ENCODE results near the gene CAMTA1.

DNA sequence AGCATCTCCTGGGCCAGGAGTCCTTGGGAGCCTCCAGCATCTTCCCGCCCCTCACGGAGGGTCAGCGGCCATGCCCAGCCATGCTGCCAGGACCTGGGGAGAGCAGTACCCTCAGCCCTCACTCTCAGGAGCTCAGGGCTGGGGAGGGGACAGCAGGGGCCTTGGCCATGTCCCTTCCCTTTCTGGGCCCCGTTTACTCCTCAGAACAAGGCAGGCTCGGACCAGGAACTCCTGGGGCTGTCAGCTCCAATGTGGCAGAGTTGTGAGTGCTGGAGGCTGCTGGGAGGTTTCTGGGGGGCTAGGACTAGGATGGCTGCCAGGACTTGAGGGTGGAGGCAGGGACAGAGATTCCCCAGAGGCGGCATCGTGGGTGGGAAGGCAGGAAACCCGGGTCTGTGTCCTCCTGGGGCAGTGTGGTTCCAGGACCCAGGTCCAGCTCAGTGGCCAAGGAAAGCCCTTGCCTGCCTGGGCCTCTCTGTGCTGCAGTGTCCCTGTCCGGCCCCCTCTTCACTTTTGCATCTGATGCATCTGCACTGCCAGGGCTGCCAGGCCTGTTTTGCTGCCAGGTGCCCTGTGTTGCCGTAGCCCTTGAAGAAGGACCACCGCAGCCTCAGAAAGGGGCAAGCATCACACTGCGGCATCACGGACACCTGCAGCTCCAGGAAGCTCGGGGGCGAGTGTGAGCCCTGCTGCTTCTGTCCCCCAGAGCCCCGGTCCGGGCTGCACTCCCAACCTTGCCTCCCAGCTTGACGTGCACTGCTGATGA, 223.9 kb downstream of the CAMTA1 start:
- TF ChIP-seq, protein P1, sequence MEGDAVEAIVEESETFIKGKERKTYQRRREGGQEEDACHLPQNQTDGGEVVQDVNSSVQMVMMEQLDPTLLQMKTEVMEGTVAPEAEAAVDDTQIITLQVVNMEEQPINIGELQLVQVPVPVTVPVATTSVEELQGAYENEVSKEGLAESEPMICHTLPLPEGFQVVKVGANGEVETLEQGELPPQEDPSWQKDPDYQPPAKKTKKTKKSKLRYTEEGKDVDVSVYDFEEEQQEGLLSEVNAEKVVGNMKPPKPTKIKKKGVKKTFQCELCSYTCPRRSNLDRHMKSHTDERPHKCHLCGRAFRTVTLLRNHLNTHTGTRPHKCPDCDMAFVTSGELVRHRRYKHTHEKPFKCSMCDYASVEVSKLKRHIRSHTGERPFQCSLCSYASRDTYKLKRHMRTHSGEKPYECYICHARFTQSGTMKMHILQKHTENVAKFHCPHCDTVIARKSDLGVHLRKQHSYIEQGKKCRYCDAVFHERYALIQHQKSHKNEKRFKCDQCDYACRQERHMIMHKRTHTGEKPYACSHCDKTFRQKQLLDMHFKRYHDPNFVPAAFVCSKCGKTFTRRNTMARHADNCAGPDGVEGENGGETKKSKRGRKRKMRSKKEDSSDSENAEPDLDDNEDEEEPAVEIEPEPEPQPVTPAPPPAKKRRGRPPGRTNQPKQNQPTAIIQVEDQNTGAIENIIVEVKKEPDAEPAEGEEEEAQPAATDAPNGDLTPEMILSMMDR (IDR thresholded peaks at IDR 0.05 in 2 of 3, conservative IDR thresholded peaks at IDR 0.05 in 1 of 3; ENCODE audit: borderline replicate concordance in 1 of 3, insufficient read depth in 1 of 3, low read depth in 2 of 3, low read length in 2 of 3) = no peak
- TF ChIP-seq, protein P2, sequence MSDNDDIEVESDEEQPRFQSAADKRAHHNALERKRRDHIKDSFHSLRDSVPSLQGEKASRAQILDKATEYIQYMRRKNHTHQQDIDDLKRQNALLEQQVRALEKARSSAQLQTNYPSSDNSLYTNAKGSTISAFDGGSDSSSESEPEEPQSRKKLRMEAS (IDR thresholded peaks at IDR 0.05) = no peak
- TF ChIP-seq EGR1 (IDR thresholded peaks at IDR 0.05; ENCODE audit: low read depth) = no peak
- no peak for TF ChIP-seq POLR2A (IDR thresholded peaks at IDR 0.05; ENCODE audit: borderline replicate concordance, extremely low read depth, insufficient read depth, insufficient read length)
- TF ChIP-seq ZNF274 (IDR thresholded peaks at IDR 0.05; ENCODE audit: low read depth, low read length) = no peak
- no peak for TF ChIP-seq EZH2 (IDR thresholded peaks at IDR 0.05)
- TF ChIP-seq, protein P3, sequence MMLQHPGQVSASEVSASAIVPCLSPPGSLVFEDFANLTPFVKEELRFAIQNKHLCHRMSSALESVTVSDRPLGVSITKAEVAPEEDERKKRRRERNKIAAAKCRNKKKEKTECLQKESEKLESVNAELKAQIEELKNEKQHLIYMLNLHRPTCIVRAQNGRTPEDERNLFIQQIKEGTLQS (IDR thresholded peaks at IDR 0.05) = no peak
- no peak for TF ChIP-seq YY1 (IDR thresholded peaks at IDR 0.05; ENCODE audit: extremely low read depth, insufficient replicate concordance, low read depth, low read length)
- no peak for TF ChIP-seq POLR2AphosphoS5 (IDR thresholded peaks at IDR 0.05; ENCODE audit: low read depth, low read length)
- TF ChIP-seq EZH2phosphoT487 (IDR thresholded peaks at IDR 0.05; ENCODE audit: borderline replicate concordance) = no peak
- TF ChIP-seq TCF7L2 (IDR thresholded peaks at IDR 0.05; ENCODE audit: borderline replicate concordance, extremely low read depth, insufficient read depth, insufficient read length) = no peak
- no peak for TF ChIP-seq JUND (IDR thresholded peaks at IDR 0.05)
- no peak for TF ChIP-seq FOSL1 (IDR thresholded peaks at IDR 0.05; ENCODE audit: low read depth)

Measured in HCT116 (cell line).